ENCODE results near the gene NOTCH2. TPM values are rescaled to one million over a fixed set of nuclear protein-coding genes. Genes with fewer than 3 reads are reported as not detected.

Gene NOTCH2
- total RNA-seq, 3 donors from 2014 or later, result 106 to 148 (median 123) TPM

DNA sequence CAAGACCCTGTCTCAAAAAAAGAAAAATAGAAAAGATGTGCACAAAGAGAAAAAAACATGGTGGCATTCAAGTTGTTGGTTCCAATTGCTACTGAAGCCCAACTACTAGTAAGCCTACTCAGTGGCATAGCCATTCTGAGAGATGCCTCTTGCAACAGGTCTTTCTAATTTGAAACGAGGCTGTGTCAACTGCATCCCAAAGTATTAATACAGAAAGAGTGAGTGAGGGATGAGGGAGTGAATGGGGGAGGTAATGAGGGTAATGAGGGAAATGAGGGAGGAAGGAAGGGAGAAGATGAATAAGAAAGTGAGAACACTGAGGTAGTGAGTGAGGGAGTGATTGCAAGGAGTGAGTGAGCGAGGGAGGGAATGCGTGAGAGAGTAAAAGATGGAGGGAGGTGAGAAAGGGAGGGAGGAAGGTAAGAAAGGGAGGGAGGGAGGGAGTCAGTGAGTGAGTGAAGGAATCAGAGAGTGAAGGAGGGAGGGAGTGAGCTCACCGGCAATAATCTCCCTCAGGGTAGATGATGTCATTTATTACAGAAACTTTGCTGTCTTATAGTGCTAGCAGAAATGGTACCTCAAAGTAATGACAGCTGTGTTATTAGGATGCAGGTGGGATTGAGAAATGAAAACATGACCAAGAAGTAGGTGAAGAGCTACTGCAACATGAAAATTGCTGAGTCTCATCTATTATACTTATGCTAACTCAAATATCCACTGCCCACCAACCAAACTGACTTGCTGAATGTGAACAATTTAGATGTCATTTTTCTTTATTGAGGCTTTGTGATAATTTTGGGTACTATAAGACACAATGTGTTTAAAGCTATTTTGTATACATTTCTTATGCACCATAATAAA, 97.5 kb downstream of the NOTCH2 start:
- DNase-seq (ENCODE audit: low spot score in 2 of 2), result no peak

GRCh38 chr1:119968601-119969000, 100.9 kb downstream of the NOTCH2 start:
- TF ChIP-seq POLR2A (IDR thresholded peaks at IDR 0.05) (no peak), CTCF (IDR thresholded peaks at IDR 0.05) (no peak), POLR2AphosphoS5 (IDR thresholded peaks at IDR 0.05) (no peak)
- H3K4me1 ChIP-seq, result no peaks in the 10 kb centered on the region

More for the DNA sequence above, 97.5 kb downstream of the NOTCH2 start:
- Histone ChIP-seq H3K27me3 (no peaks in the 10 kb centered on the region), H3K9me3 (no peaks in the 10 kb centered on the region), H3K4me1 (no peaks in the 10 kb centered on the region), H3K36me3 (no peaks in the 10 kb centered on the region), H3K27ac (no peak overlapping the region), H3K4me3 (no peak overlapping the region)
- TF ChIP-seq POLR2AphosphoS5 (IDR thresholded peaks at IDR 0.05), result no peak
- TF ChIP-seq CTCF (IDR thresholded peaks at IDR 0.05), result no peak
- TF ChIP-seq POLR2A (IDR thresholded peaks at IDR 0.05), result no peak
- intact Hi-C loops (cut with DNase I; ENCODE audit: low total_unique reads), result no loop called here

GRCh38 chr1:119968068-119968492, 101.4 kb downstream of the NOTCH2 start:
- Histone ChIP-seq H3K4me1 (no peaks in the 10 kb centered on the region), H3K4me3 (no peak overlapping the region), H3K27me3 (no peaks in the 10 kb centered on the region), H3K9me3 (no peaks in the 10 kb centered on the region), H3K36me3 (no peaks in the 10 kb centered on the region), H3K27ac (no peak overlapping the region)
- no peak for DNase-seq (ENCODE audit: low spot score in 2 of 2)
- TF ChIP-seq CTCF (IDR thresholded peaks at IDR 0.05) (peak; percentile 39 to 55 (median 54)), POLR2A (IDR thresholded peaks at IDR 0.05) (no peak)
- intact Hi-C loops (cut with DNase I; ENCODE audit: low total_unique reads), result no loop called here

More at GRCh38 chr1:119968601-119969000, 100.9 kb downstream of the NOTCH2 start:
- no peaks in the 10 kb centered on the region for H3K36me3 ChIP-seq
- no peaks in the 10 kb centered on the region for H3K27me3 ChIP-seq
- H3K27ac ChIP-seq, result no peak overlapping the region
- intact Hi-C loops (cut with DNase I; ENCODE audit: low total_unique reads), result no loop called here
- no peaks in the 10 kb centered on the region for H3K9me3 ChIP-seq
- no peak for DNase-seq (ENCODE audit: low spot score in 2 of 2)
- H3K4me3 ChIP-seq, result no peak overlapping the region

DNA sequence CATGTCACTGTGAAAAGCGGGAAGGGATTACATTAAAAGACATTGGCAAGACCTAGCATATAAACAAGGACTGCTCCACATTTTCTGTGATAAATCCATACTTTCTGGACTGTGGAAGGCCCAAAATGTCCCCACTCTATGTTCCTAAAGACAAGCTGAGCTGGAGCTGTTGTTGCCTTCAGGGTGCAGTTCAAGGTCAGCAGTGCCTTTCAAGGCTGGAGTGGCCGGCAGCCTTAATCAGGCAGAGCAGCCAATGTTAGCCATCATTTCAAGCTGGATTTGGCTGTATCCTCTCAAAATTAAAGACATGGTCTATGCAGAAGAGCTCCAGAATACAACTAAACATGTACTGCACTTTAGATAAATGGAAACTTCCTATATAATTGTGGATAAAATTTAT, 102.8 kb downstream of the NOTCH2 start:
- Histone ChIP-seq H3K36me3 (no peaks in the 10 kb centered on the region), H3K4me3 (no peak overlapping the region), H3K9me3 (no peaks in the 10 kb centered on the region), H3K4me1 (peaks cover 0 to 11% of the 10 kb centered on the region in 2 donors), H3K27ac (peak overlapping the region; percentile 5 to 44), H3K27me3 (no peaks in the 10 kb centered on the region)
- TF ChIP-seq POLR2AphosphoS5 (IDR thresholded peaks at IDR 0.05), result no peak
- TF ChIP-seq POLR2A (IDR thresholded peaks at IDR 0.05), result no peak
- TF ChIP-seq CTCF (IDR thresholded peaks at IDR 0.05), result no peak
- intact Hi-C loops (cut with DNase I; ENCODE audit: low total_unique reads), result no loop called here
- no peak for DNase-seq (ENCODE audit: low spot score in 2 of 2)

- Histone ChIP-seq H3K27me3 (no peaks in the 10 kb centered on the region), H3K27ac (peak overlapping the region; percentile 5 to 64), H3K36me3 (no peaks in the 10 kb centered on the region), H3K4me1 (peaks cover 0 to 11% of the 10 kb centered on the region in 2 donors), H3K9me3 (no peaks in the 10 kb centered on the region), H3K4me3 (no peak overlapping the region)
- TF ChIP-seq POLR2A (IDR thresholded peaks at IDR 0.05), result no peak
- TF ChIP-seq CTCF (IDR thresholded peaks at IDR 0.05), result no peak
- TF ChIP-seq POLR2AphosphoS5 (IDR thresholded peaks at IDR 0.05), result no peak
- intact Hi-C loops (cut with DNase I; ENCODE audit: low total_unique reads), result no loop called here
- DNase-seq (ENCODE audit: low spot score in 2 of 2), result no peak
Measured at GRCh38 chr1:119966020-119966419, 103.4 kb downstream of the NOTCH2 start.

Data from breast epithelium (tissue), 4 donors.